ENCODE measurements around the gene DLG2.

DLG2 gene

DNA sequence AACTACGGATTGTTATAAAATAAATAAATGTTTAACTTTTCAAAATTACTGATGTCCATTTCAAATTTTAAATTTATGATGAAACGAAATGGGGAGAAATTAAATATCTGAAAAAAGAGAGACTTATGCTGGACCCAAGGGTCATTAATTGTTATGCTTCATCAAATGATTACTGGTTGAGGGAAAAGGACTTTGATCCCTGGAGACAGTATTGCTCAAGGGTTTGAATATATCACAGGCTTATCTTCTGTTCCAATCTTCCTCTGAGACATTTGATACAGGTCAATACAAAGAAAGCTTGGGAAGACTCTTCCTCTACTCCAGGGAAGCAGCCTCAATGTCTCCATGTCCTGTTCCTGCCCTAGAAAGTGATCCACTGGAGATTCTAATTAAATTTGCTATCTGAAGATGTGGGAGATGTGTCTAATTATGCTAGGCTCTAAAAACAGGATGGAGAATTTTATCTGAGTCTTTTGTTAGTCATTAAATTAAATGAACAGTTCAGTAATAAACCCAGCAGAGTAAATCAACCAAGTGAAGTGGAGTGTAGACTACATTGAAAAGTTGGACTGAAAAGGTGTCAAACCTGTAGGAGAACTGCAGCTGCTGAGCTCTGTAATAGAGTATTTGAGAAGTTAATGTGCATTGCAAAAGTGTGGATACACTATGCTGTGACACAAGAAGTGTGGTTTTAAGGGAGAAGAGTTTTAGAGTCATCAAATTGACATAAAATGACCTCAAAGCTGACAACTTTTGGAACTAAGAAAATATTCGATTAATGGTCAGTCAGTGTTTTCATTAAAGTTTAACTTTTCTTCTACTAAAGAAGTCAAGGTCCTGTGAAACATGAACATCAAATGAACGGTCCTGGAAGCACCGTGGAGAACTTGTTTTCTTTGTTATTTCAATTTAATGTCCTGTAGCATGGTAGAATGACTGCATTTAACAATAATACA, 1717.3 kb downstream of the DLG2 start:
- no peaks in the 10 kb centered on the region for H3F3A ChIP-seq (ENCODE audit: insufficient read depth, low read length)
- no peak overlapping the region for H3K4me2 ChIP-seq (ENCODE audit: low read depth, low read length)
- no peaks in the 10 kb centered on the region for H3K27me3 ChIP-seq (replicated peaks; ENCODE audit: insufficient read depth, low read length)
- no peak for DNase-seq
- no peak overlapping the region for H2AFZ ChIP-seq (ENCODE audit: low read length)
- no peaks in the 10 kb centered on the region; the same call in 1 of the 2 replicates for H3K9me3 ChIP-seq (replicated peaks; ENCODE audit: insufficient read depth, low read length)
- no peaks in the 10 kb centered on the region for H3K4me1 ChIP-seq (ENCODE audit: low read length)
- H3K79me2 ChIP-seq (ENCODE audit: low read length) = no peaks in the 10 kb centered on the region
- H3K9me2 ChIP-seq (replicated peaks; ENCODE audit: insufficient read depth, low read length) = no peaks in the 10 kb centered on the region
- H3K4me3 ChIP-seq (ENCODE audit: low read length) = no peak overlapping the region
- H3K9ac ChIP-seq (ENCODE audit: low read length) = no peak overlapping the region
- H3K36me3 ChIP-seq (replicated peaks; ENCODE audit: insufficient read depth, low read length) = no peaks in the 10 kb centered on the region
- H3K27ac ChIP-seq (ENCODE audit: low read length) = no peak overlapping the region
- TF ChIP-seq EZH2phosphoT487 (IDR thresholded peaks at IDR 0.05; ENCODE audit: low read length) = no peak
- no peak for TF ChIP-seq EZH2 (optimal IDR thresholded peaks at IDR 0.05; ENCODE audit: low read depth, low read length)
- no peak for TF ChIP-seq CTCF (IDR thresholded peaks at IDR 0.05; ENCODE audit: low read length)
- no peaks in the 10 kb centered on the region; the same call in 1 of the 2 replicates for H4K20me1 ChIP-seq (ENCODE audit: insufficient read depth, low read length)

DNA sequence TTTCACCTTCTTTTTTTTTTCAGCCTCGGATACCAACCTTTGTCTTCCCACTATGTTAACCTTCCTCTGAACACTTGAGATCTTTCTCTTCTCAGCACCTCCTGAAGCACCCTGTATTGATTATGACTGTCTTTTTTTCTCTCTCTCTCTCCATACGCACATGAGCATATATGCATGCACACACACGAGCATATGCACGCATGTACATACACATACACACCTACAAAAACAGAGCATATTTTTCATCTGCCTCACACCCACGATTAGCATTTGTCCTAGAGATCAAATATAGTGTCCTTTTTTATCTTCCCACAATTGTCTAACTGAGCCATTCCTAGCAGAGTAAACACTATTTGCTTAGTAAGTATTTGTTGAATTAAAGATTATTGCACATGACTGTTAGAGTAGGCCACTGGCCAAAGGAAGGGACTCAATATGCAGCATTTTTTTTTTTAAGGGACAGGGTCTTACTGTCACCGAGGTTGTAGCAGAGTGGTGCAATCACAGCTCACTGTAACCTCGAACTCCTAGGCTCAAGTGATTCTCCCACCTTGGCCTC, 1718.8 kb downstream of the DLG2 start:
- Histone ChIP-seq H3K4me3 (ENCODE audit: low read length) (no peak overlapping the region), H3F3A (ENCODE audit: insufficient read depth, low read length) (no peaks in the 10 kb centered on the region), H3K79me2 (ENCODE audit: low read length) (no peaks in the 10 kb centered on the region), H3K4me1 (ENCODE audit: low read length) (no peaks in the 10 kb centered on the region), H3K27ac (ENCODE audit: low read length) (no peak overlapping the region), H3K36me3 (replicated peaks; ENCODE audit: insufficient read depth, low read length) (no peaks in the 10 kb centered on the region), H3K9me3 (replicated peaks; ENCODE audit: insufficient read depth, low read length) (no peaks in the 10 kb centered on the region; the same call in 1 of the 2 replicates), H3K27me3 (replicated peaks; ENCODE audit: insufficient read depth, low read length) (no peaks in the 10 kb centered on the region), H4K20me1 (ENCODE audit: insufficient read depth, low read length) (no peaks in the 10 kb centered on the region; the same call in 1 of the 2 replicates), H3K9me2 (replicated peaks; ENCODE audit: insufficient read depth, low read length) (no peaks in the 10 kb centered on the region), H3K9ac (ENCODE audit: low read length) (no peak overlapping the region), H3K4me2 (ENCODE audit: low read depth, low read length) (no peak overlapping the region), H2AFZ (ENCODE audit: low read length) (no peak overlapping the region)
- TF ChIP-seq CTCF (IDR thresholded peaks at IDR 0.05; ENCODE audit: low read length) (no peak), EZH2phosphoT487 (IDR thresholded peaks at IDR 0.05; ENCODE audit: low read length) (no peak), EZH2 (optimal IDR thresholded peaks at IDR 0.05; ENCODE audit: low read depth, low read length) (no peak)
- no peak for DNase-seq

- Histone ChIP-seq H3K9ac (ENCODE audit: low read length) (no peak overlapping the region), H3K4me1 (ENCODE audit: low read length) (no peaks in the 10 kb centered on the region), H3K79me2 (ENCODE audit: low read length) (no peaks in the 10 kb centered on the region), H3K4me3 (ENCODE audit: low read length) (no peak overlapping the region), H3K4me2 (ENCODE audit: low read depth, low read length) (no peak overlapping the region), H2AFZ (ENCODE audit: low read length) (no peak overlapping the region), H3K9me2 (replicated peaks; ENCODE audit: insufficient read depth, low read length) (no peaks in the 10 kb centered on the region), H3F3A (ENCODE audit: insufficient read depth, low read length) (no peaks in the 10 kb centered on the region), H3K9me3 (replicated peaks; ENCODE audit: insufficient read depth, low read length) (no peaks in the 10 kb centered on the region), H3K27ac (ENCODE audit: low read length) (no peak overlapping the region), H3K36me3 (replicated peaks; ENCODE audit: insufficient read depth, low read length) (no peaks in the 10 kb centered on the region), H4K20me1 (ENCODE audit: insufficient read depth, low read length) (no peaks in the 10 kb centered on the region), H3K27me3 (replicated peaks; ENCODE audit: insufficient read depth, low read length) (no peaks in the 10 kb centered on the region)
- no peak for DNase-seq
- TF ChIP-seq EZH2phosphoT487 (IDR thresholded peaks at IDR 0.05; ENCODE audit: low read length) = no peak
- TF ChIP-seq EZH2 (optimal IDR thresholded peaks at IDR 0.05; ENCODE audit: low read depth, low read length) = no peak
- no peak for TF ChIP-seq CTCF (IDR thresholded peaks at IDR 0.05; ENCODE audit: low read length)
These were observed 1731.6 kb downstream of the DLG2 start for GRCh38 chr11:83895516-83895915.

Measured in MM.1S (cell line).